Caco-2 (cell line): ENCODE data around the gene GAGE12F. TPM values are rescaled to one million over a fixed set of nuclear protein-coding genes. Genes with fewer than 3 reads are reported as not detected.
"Not testable (repeated sequence)": the region's sequence is repeated elsewhere in the genome, so short reads cannot be mapped to it uniquely, and the experiment has no call there.

Source experiments
- Bru-seq: library from RNA; stranded (reverse); fragments of 400-500 nt; gene quantifications from one replicate; lab custom pipeline; 2021; lab: Mats Ljungman, UMichigan
- BruChase-seq, 2 experiments: library from RNA; stranded (reverse); fragments of 400-500 nt; gene quantifications; one replicate each; lab custom pipeline; 2021; lab: Mats Ljungman, UMichigan
- BruUV-seq: library from RNA; stranded (reverse); fragments of 400-500 nt; replicated peaks from 2 replicates; lab custom pipeline; 2021; lab: Mats Ljungman, UMichigan
- CTCF ChIA-PET: fragments of 300-600 bp; sonication (Branson Sonifier 250); formaldehyde crosslinking; loops from one replicate; lab custom pipeline; 2022; ENCODE audit warnings: antibody characterized with exemption; lab: Charles Lee
- POLR2A ChIA-PET: fragments of 300-600 bp; sonication (Branson Sonifier 250); formaldehyde crosslinking; loops from one replicate; lab custom pipeline; 2022; ENCODE audit warnings: antibody characterized with exemption; lab: Charles Lee
- DNase-seq, 2 experiments: peaks; one replicate each; pipeline versions ENCODE4 v3.0.0 to v3.0.0-alpha.2; 2020 to 2022
- H3K27me3 ChIP-seq: replicated peaks from 2 replicates; pipeline ENCODE4 v1.6.0; 2011; ENCODE audit warnings: low read length; ENCODE audit not compliant: control insufficient read depth, insufficient read depth
- H3K36me3 ChIP-seq: 2 replicates; pipeline ENCODE4 v1.5.1; 2011; ENCODE audit warnings: low read length; ENCODE audit not compliant: control insufficient read depth, insufficient read depth
- H3K4me1 ChIP-seq: fragments of 250-450 bp; sonication (Bioruptor Pico); 2 replicates; pipeline ENCODE4 v1.5.1; 2020; ENCODE audit warnings: mild to moderate bottlenecking
- H3K4me3 ChIP-seq: 2 replicates; pipeline ENCODE4 v1.5.1; 2011; ENCODE audit warnings: low read depth, mild to moderate bottlenecking, control low read depth, low read length
- H3K9me3 ChIP-seq: fragments of 250-450 bp; sonication (Bioruptor Pico); 2 replicates; pipeline ENCODE4 v1.5.1; 2020; ENCODE audit warnings: mild to moderate bottlenecking, moderate library complexity
- H3K27ac Mint-ChIP-seq: one replicate; pipeline ENCODE4 v1.8.0; 2022; ENCODE audit warnings: mixed read lengths; ENCODE audit not compliant: unreplicated experiment
- H3K27me3 Mint-ChIP-seq: one replicate; pipeline ENCODE4 v1.8.0; 2022; ENCODE audit warnings: mixed read lengths; ENCODE audit not compliant: insufficient read depth, unreplicated experiment
- H3K36me3 Mint-ChIP-seq: one replicate; pipeline ENCODE4 v1.8.0; 2022; ENCODE audit warnings: mild to moderate bottlenecking, mixed read lengths; ENCODE audit not compliant: insufficient read depth, unreplicated experiment
- H3K4me1 Mint-ChIP-seq: one replicate; pipeline ENCODE4 v1.8.0; 2022; ENCODE audit warnings: low read depth, mixed read lengths; ENCODE audit not compliant: unreplicated experiment
- H3K4me3 Mint-ChIP-seq: one replicate; pipeline ENCODE4 v1.8.0; 2022; ENCODE audit warnings: mild to moderate bottlenecking, moderate library complexity, mixed read lengths; ENCODE audit not compliant: unreplicated experiment
- H3K9me3 Mint-ChIP-seq: one replicate; pipeline ENCODE4 v1.8.0; 2022; ENCODE audit warnings: mixed read lengths; ENCODE audit not compliant: unreplicated experiment
- intact Hi-C: fragments of 100-400 bp; cut with micrococcal nuclease; formaldehyde crosslinking; loops from one replicate; pipeline ENCODE4 v1.10.0; 2022; ENCODE audit not compliant: unreplicated experiment
- long read RNA-seq: library from polyadenylated mRNA; stranded (forward); transcript quantifications from one replicate; pipeline ENCODE4 v2.0.0, GENCODE V29; 2022
- total RNA-seq: library from RNA; stranded (reverse); gene quantifications from 2 replicates; pipeline ENCODE4 v1.2.3, GENCODE V29; 2022

The GAGE12F gene
- total RNA-seq: not detected in 2 replicates
- Bru-seq, nascent RNA: not detected
- BruChase-seq, experiment 1, labeled RNA remaining after a 2-hour chase: not detected
- not detected for BruChase-seq, experiment 2, labeled RNA remaining after a 6-hour chase
- long read RNA-seq: 0 reads

GRCh38 chrX:49560542-49560941 lies at the start of gene GAGE12F:
Gene GAGE12F, plus strand, starts transcription at chrX:49560842. Its CDS starts 1,155 bp downstream, at chrX:49561997.
- CTCF ChIA-PET, H3K9me3 Mint-ChIP-seq, DNase-seq, H3K27me3 Mint-ChIP-seq, BruUV-seq, H3K4me1 ChIP-seq, H3K36me3 Mint-ChIP-seq, H3K9me3 ChIP-seq, H3K36me3 ChIP-seq, POLR2A ChIA-PET, H3K4me3 ChIP-seq, H3K27me3 ChIP-seq, intact Hi-C loops, H3K27ac Mint-ChIP-seq, H3K4me1 Mint-ChIP-seq, H3K4me3 Mint-ChIP-seq: not testable (repeated sequence)

DNA sequence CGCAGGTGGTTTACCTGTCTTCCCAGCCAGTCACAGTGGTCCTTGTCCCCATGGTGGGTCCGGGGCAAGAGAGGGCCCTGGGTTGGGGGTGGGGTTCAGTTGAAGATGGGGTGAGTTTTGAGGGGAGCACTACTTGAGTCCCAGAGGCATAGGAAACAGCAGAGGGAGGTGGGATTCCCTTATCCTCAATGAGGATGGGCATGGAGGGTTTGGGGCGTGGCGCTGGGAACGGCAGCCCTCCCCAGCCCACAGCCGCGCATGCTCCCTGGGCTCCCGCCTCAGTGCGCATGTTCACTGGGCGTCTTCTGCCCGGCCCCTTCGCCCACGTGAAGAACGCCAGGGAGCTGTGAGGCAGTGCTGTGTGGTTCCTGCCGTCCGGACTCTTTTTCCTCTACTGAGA lies 28.8 kb upstream of the GAGE12F start, which contains the start of gene GAGE12C:
Gene GAGE12C, plus strand, starts transcription at position 301 of the 400 bp plus-strand sequence. CDS start 1,155 bp downstream, outside the sequence.
- H3K9me3 Mint-ChIP-seq, H3K27me3 ChIP-seq, intact Hi-C loops, H3K36me3 ChIP-seq, CTCF ChIA-PET, H3K4me3 ChIP-seq, H3K9me3 ChIP-seq, POLR2A ChIA-PET, H3K27me3 Mint-ChIP-seq, H3K4me1 ChIP-seq, BruUV-seq, H3K4me1 Mint-ChIP-seq, H3K4me3 Mint-ChIP-seq, DNase-seq, H3K27ac Mint-ChIP-seq, H3K36me3 Mint-ChIP-seq: not testable (repeated sequence)

DNA sequence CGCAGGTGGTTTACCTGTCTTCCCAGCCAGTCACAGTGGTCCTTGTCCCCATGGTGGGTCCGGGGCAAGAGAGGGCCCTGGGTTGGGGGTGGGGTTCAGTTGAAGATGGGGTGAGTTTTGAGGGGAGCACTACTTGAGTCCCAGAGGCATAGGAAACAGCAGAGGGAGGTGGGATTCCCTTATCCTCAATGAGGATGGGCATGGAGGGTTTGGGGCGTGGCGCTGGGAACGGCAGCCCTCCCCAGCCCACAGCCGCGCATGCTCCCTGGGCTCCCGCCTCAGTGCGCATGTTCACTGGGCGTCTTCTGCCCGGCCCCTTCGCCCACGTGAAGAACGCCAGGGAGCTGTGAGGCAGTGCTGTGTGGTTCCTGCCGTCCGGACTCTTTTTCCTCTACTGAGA lies 19.2 kb upstream of the GAGE12F start, which contains the start of gene GAGE12D:
Gene GAGE12D, plus strand, starts transcription at position 301 of the 400 bp plus-strand sequence. CDS start 1,155 bp downstream, outside the sequence.
- H3K9me3 ChIP-seq, H3K4me3 ChIP-seq, DNase-seq, CTCF ChIA-PET, intact Hi-C loops, H3K27me3 ChIP-seq, H3K4me1 Mint-ChIP-seq, H3K4me1 ChIP-seq, H3K27me3 Mint-ChIP-seq, H3K4me3 Mint-ChIP-seq, H3K9me3 Mint-ChIP-seq, H3K36me3 Mint-ChIP-seq, POLR2A ChIA-PET, BruUV-seq, H3K27ac Mint-ChIP-seq, H3K36me3 ChIP-seq: not testable (repeated sequence)

GRCh38 chrX:49550989-49551388 lies 9.7 kb upstream of the GAGE12F start, which contains the start of gene GAGE12E:
Gene GAGE12E, plus strand, starts transcription at chrX:49551289. Its CDS starts 1,155 bp downstream, at chrX:49552444.
- H3K27ac Mint-ChIP-seq, H3K4me1 Mint-ChIP-seq, CTCF ChIA-PET, POLR2A ChIA-PET, H3K36me3 ChIP-seq, BruUV-seq, H3K9me3 Mint-ChIP-seq, H3K4me3 ChIP-seq, H3K27me3 ChIP-seq, H3K9me3 ChIP-seq, intact Hi-C loops, H3K27me3 Mint-ChIP-seq, H3K36me3 Mint-ChIP-seq, DNase-seq, H3K4me1 ChIP-seq, H3K4me3 Mint-ChIP-seq: not testable (repeated sequence)

DNA sequence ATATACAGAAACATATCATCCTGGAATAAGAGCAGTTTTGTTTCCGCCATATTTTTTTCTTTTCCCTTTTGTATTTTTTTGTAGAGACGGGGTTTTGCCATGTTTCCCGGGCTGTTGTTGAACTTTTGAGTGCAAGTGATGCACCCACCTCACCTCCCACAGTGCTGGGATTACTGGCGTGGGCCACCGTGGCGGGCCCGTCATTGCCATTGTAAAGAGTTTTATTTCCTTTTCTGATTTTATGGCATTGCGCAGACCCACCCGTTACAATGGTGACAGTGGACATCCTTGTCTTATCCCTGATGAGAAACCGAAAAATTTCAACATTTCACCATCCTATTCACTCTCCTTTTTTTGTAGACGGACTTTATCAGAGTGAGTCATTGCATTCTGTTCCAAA lies 8.1 kb downstream of the GAGE12F start:
- POLR2A ChIA-PET, H3K27me3 ChIP-seq, CTCF ChIA-PET, H3K27ac Mint-ChIP-seq, intact Hi-C loops, H3K4me1 ChIP-seq, H3K9me3 ChIP-seq, H3K4me3 ChIP-seq, BruUV-seq, H3K36me3 ChIP-seq, H3K27me3 Mint-ChIP-seq, H3K9me3 Mint-ChIP-seq, H3K4me1 Mint-ChIP-seq, DNase-seq, H3K4me3 Mint-ChIP-seq, H3K36me3 Mint-ChIP-seq: not testable (repeated sequence)

DNA sequence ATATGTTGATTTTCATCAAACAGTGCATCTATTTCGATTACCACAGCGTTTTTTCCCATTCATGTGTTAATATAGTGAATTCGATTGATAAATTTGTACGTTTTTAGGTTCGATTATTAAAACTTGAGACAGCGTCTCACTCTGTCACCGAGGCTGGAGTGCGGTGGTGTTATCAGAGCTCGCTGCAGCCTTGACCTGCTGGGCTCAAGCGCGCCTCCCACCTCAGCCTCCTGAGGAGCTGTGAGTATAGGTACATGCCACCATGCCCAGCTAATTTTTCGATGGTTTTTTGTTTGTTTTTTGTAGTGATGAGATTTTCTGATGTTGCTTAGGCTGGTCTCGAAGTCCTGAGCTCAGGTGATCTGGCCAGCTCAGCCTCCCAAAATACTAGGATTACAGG lies 8.5 kb downstream of the GAGE12F start:
- DNase-seq, H3K9me3 Mint-ChIP-seq, H3K4me3 ChIP-seq, H3K4me3 Mint-ChIP-seq, H3K9me3 ChIP-seq, H3K4me1 ChIP-seq, H3K36me3 ChIP-seq, H3K27me3 ChIP-seq, intact Hi-C loops, H3K27me3 Mint-ChIP-seq, BruUV-seq, POLR2A ChIA-PET, CTCF ChIA-PET, H3K4me1 Mint-ChIP-seq, H3K36me3 Mint-ChIP-seq, H3K27ac Mint-ChIP-seq: not testable (repeated sequence)

- H3K4me3 ChIP-seq, H3K4me1 Mint-ChIP-seq, H3K9me3 Mint-ChIP-seq, H3K4me1 ChIP-seq, CTCF ChIA-PET, H3K36me3 Mint-ChIP-seq, DNase-seq, H3K27me3 ChIP-seq, H3K4me3 Mint-ChIP-seq, H3K27ac Mint-ChIP-seq, BruUV-seq, intact Hi-C loops, H3K27me3 Mint-ChIP-seq, H3K9me3 ChIP-seq, H3K36me3 ChIP-seq, POLR2A ChIA-PET: not testable (repeated sequence)
These were observed 9.5 kb downstream of the GAGE12F start, which contains the start of gene GAGE12G for GRCh38 chrX:49570100-49570499. Gene GAGE12G, plus strand, starts transcription at chrX:49570400. Its CDS starts 1,155 bp downstream, at chrX:49571555.
